HG03575 (cell line): ENCODE data around the gene BLZF1.
"Not testable (repeated sequence)": the region's sequence is repeated elsewhere in the genome, so short reads cannot be mapped to it uniquely, and the experiment has no call there.

Source experiments
- ATAC-seq: cut with Tn5 transposase; IDR thresholded peaks from one replicate; pipeline ENCODE4 v1.9.1; 2021; ENCODE audit not compliant: unreplicated experiment, insufficient number of reproducible peaks, low FRiP score; ENCODE audit errors: extremely low read depth

BLZF1 gene

GRCh38 chr1:169347688-169348382 lies 20.2 kb upstream of the BLZF1 start:
- no peak for ATAC-seq

- no peak for ATAC-seq
Measured at GRCh38 chr1:169348383-169349036, 19.5 kb upstream of the BLZF1 start.

- no peak for ATAC-seq
Measured at GRCh38 chr1:169360415-169360814, 7.6 kb upstream of the BLZF1 start.

- ATAC-seq = no peak
Measured at GRCh38 chr1:169361281-169361680, 6.7 kb upstream of the BLZF1 start.

GRCh38 chr1:169363046-169363730 lies 4.8 kb upstream of the BLZF1 start:
- peak; percentile 26 for ATAC-seq

GRCh38 chr1:169364948-169365347 lies 3.0 kb upstream of the BLZF1 start:
- no peak for ATAC-seq

- ATAC-seq = no peak
Measured at GRCh38 chr1:169367096-169367685, 804 bp upstream of the BLZF1 start.

GRCh38 chr1:169368406-169368769 lies 393 bp downstream of the BLZF1 start:
- no peak for ATAC-seq

GRCh38 chr1:169371404-169371803 lies 3.4 kb downstream of the BLZF1 start:
- no peak for ATAC-seq

GRCh38 chr1:169381162-169381561 lies 13.2 kb downstream of the BLZF1 start:
- no peak for ATAC-seq

- ATAC-seq = no peak
Measured at GRCh38 chr1:169383449-169383848, 15.5 kb downstream of the BLZF1 start.

- no peak for ATAC-seq
Measured at GRCh38 chr1:169387399-169387798, 19.4 kb downstream of the BLZF1 start.

GRCh38 chr1:169390303-169390702 lies 22.3 kb downstream of the BLZF1 start:
- peak; percentile 65 for ATAC-seq

GRCh38 chr1:169392406-169392805 lies 24.4 kb downstream of the BLZF1 start:
- no peak for ATAC-seq

GRCh38 chr1:169395955-169396354 lies 28.0 kb downstream of the BLZF1 start:
- no peak for ATAC-seq

- not testable (repeated sequence) for ATAC-seq
Measured at GRCh38 chr1:169402578-169402977, 34.6 kb downstream of the BLZF1 start.

- ATAC-seq = not testable (repeated sequence)
Measured at GRCh38 chr1:169408340-169408739, 40.3 kb downstream of the BLZF1 start.

GRCh38 chr1:169414952-169415351 lies 47.0 kb downstream of the BLZF1 start:
- no peak for ATAC-seq

- ATAC-seq = no peak
Measured at GRCh38 chr1:169421309-169421708, 53.3 kb downstream of the BLZF1 start.

GRCh38 chr1:169426174-169426705 lies 58.2 kb downstream of the BLZF1 start:
- no peak for ATAC-seq
